Measurements from ENCODE around the gene MYBPC2.

The MYBPC2 gene

DNA sequence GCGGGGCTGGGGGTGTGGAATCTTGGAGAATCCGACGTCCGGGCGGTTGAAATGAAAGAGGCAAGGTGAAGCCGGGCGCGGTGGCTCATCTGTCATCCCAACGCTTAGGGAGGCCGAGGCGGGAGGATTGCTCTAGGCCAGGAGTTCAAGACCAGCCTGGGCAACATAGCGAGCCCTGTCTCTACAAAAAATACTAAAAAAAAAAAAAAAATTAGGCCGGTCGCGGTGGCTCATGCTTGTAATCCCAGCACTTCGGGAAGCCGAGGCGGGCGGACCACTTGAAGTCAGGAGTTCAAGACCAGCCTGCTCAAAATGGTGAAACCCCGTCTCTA is 44.2 kb downstream of the MYBPC2 start:
- TF ChIP-seq, protein P1, sequence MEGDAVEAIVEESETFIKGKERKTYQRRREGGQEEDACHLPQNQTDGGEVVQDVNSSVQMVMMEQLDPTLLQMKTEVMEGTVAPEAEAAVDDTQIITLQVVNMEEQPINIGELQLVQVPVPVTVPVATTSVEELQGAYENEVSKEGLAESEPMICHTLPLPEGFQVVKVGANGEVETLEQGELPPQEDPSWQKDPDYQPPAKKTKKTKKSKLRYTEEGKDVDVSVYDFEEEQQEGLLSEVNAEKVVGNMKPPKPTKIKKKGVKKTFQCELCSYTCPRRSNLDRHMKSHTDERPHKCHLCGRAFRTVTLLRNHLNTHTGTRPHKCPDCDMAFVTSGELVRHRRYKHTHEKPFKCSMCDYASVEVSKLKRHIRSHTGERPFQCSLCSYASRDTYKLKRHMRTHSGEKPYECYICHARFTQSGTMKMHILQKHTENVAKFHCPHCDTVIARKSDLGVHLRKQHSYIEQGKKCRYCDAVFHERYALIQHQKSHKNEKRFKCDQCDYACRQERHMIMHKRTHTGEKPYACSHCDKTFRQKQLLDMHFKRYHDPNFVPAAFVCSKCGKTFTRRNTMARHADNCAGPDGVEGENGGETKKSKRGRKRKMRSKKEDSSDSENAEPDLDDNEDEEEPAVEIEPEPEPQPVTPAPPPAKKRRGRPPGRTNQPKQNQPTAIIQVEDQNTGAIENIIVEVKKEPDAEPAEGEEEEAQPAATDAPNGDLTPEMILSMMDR (IDR thresholded peaks at IDR 0.05; ENCODE audit: low read depth, low read length, missing control alignments): no peak
- DNase-seq (ENCODE audit: low read depth): no peak
- H3K4me3 ChIP-seq (ENCODE audit: low read depth, low read length): peak overlapping the region; percentile 77

DNA sequence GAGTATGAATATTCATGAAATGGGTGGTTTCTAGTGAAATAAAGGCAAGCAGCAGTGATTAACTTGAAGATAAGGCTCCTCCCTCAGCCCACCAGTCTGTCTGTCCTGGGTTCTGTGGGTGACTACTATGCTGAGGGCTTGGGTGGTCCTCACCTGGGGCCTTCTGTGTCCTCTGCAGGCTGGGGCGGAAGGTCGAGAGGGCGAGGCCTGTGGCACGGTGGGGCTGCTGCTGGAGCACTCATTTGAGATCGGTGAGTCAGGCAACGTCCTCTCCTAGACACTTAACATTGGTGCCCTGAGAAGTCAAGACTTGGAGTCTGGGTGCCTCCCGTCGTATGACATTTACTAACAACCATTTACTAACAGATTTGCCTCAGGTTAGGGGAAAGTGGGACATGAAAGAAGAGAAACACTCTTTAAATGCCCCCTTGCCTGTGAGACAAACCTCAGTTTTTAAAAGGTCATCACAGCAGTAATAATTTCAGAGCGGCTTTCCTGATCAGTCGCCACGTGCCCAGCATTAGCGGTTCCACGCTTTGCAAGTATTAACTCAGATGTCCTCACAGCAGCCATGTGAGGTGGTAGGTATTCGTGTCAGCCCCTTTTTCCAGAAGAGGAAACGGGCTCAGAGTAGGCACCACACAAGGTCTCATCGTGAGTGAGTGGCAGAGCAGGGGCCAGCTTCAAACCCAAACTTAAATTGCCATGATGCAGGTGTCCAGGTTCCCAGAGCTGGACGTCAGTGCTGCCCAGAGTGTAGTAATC is 45.2 kb downstream of the MYBPC2 start:
- peak overlapping the region; percentile 77 for H3K4me3 ChIP-seq (ENCODE audit: low read depth, low read length)
- TF ChIP-seq, protein P1 (IDR thresholded peaks at IDR 0.05; ENCODE audit: low read depth, low read length, missing control alignments): no peak
- no peak for DNase-seq (ENCODE audit: low read depth)

DNA sequence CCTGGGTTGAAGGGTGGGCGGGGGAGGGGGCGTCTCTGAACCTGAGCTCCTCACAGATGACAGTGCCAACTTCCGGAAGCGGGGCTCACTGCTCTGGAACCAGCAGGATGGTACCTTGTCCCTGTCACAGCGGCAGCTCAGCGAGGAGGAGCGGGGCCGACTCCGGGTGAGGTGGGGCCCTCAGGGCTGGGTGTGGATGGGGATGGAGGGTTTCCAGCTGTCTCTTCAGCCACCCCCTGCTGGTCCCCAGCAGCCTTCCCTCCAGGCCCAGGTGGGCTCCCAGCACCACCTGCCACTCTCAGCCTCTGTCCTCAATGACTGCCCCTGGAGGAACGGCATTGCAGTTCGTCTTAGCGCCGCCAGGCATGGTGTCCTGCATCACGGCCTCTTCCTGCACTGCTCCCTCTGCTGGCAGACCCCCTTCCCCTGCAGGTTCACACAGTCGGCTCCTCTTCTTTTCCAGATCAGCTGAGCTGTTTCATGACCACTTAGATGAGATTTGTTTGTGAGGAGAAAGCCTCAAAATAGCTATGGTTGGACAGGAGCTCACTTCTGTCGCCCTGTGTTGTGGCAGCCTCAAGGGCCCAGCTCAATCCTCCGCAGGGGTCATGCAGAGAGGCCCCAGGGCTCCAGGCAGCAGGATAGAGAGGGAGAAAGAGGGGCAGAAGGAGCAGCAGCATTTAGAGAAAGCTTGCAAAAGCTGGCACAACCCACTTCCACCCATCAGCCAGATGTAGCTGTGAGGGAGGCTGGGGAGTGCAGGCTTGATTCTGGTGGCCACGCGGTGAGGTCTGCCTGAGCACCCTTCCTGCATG is 46.4 kb downstream of the MYBPC2 start:
- no peak overlapping the region for H3K4me3 ChIP-seq (ENCODE audit: low read depth, low read length)
- TF ChIP-seq, protein P1 (IDR thresholded peaks at IDR 0.05; ENCODE audit: low read depth, low read length, missing control alignments): peak; percentile 49
- no peak for DNase-seq (ENCODE audit: low read depth)

DNA sequence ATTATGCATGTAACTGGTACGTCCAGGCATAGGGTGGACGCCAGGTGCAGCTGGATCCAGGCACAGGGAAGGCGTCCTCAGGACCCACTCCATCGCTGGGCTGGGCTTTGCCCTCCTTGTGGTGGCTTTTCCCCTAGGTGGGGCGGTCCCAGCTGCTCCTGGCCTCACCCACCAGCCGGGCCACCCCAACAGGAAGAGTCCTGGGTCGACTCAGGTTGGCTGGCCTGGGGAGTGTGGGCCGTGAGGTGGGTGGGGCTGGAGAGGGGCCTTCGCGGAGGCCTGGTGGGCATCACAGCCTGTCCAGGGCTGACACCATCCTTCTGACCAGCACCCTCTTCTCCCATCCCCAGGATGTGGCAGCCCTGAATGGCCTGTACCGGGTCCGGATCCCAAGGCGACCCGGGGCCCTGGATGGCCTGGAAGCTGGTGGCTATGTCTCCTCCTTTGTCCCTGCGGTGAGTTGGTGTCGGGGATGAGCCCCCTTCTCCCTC is 47.1 kb downstream of the MYBPC2 start:
- DNase-seq (ENCODE audit: low read depth): no peak
- H3K4me3 ChIP-seq (ENCODE audit: low read depth, low read length): no peak overlapping the region
- TF ChIP-seq, protein P1 (IDR thresholded peaks at IDR 0.05; ENCODE audit: low read depth, low read length, missing control alignments): no peak

DNA sequence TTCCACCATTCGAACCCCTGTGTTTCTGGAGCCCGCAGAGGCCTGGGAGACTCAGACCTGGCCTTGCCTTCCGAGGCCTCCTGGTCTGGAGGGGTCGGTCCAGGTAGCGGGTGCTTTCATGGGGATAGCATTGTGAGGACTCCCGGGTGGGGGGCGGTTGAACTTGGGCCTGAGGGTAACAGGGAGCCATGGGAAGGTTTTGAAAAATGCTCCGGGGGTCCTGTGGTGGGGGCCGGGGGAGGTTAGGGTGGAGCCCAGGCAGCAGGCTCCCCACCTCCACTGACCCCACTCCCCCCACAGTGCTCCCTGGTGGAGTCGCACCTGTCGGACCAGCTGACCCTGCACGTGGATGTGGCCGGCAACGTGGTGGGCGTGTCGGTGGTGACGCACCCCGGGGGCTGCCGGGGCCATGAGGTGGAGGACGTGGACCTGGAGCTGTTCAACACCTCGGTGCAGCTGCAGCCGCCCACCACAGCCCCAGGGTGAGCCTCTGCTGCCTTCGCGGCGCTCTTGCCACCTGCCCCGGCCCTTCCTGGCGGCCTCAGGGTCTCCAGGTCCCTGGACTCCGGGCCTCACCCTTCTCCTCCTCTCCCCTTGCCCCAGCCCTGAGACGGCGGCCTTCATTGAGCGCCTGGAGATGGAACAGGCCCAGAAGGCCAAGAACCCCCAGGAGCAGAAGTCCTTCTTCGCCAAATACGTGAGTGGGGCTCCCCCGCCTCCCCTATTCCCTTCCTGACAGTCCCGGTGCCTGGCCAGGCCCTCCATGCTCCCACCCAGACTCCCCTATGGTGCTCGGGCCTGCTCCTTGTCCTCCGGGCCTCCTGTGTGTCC is 47.8 kb downstream of the MYBPC2 start:
- TF ChIP-seq, protein P1 (IDR thresholded peaks at IDR 0.05; ENCODE audit: low read depth, low read length, missing control alignments): no peak

DNA sequence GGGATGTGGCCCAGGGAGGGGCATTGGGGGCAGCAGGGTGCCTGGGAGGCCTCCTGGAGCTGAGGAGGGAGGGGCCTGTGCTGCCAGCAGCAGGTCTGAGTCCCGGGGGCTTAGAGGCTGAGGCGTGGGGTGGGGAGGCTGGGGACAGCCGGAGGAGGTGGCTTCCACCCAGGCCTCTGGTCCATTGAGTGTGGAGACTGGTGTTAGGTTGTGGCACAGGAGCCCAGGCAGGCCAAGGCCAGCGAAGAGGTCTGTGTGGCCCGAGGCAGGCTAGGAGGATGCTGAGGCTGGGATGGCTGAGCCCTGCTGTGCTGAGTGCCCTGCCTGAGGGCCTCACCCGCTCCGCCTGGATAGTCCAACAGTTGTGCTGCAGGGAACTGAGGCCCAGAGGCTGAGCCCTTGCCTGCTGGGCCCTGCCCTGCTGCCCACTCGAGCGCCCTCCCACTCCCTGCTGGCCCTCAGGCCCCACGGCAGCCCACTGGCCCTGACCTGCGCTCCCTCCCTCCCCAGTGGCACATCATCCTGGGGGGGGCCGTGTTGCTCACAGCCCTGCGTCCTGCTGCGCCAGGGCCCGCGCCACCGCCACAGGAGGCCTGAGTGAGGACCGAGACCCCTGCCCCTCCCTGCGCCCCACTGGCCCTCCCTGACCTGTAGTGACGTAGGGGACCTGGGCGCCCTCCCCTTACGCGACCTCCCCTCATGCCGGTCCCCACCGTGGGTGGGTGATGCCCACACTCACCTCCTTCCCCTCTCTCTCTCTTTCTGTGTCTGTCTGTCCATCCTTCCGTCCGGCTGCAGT is 48.9 kb downstream of the MYBPC2 start:
- TF ChIP-seq, protein P1 (IDR thresholded peaks at IDR 0.05; ENCODE audit: low read depth, low read length, missing control alignments): no peak
- no peak for DNase-seq (ENCODE audit: low read depth)
- H3K4me3 ChIP-seq (ENCODE audit: low read depth, low read length): no peak overlapping the region

More for the DNA sequence above, 47.8 kb downstream of the MYBPC2 start:
- H3K4me3 ChIP-seq (ENCODE audit: low read depth, low read length): no peak overlapping the region
- DNase-seq (ENCODE audit: low read depth): no peak

Data from GM12864 (cell line).